Measurements from ENCODE around the gene FBXO34.

DNA sequence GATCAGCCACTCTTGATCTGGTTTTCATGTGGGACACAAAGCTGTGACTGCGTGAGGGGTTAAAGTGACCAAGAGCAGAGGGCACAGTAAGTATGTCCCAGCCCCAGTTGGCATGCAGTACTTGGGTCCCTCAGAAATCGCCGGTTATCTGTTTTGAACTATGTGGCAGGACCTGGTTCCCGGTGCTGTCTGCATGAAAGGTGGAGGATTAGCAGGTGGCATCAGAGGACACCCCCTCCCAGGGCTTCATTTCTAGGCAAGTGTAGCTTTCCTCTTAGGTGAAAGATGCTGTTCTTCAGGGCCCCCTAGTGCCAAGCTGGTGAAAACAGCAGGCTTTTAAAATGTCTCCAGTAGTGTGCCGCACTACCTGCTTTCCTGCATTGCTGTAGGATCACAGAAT, 83.3 kb downstream of the FBXO34 start:
- no peak for TF ChIP-seq ZFP30 (CRISPR knock-in tag; IDR thresholded peaks at IDR 0.05)
- no peak for TF ChIP-seq PATZ1 (CRISPR knock-in tag; IDR thresholded peaks at IDR 0.05; ENCODE audit: borderline replicate concordance)
- TF ChIP-seq ARNTL (CRISPR knock-in tag; IDR thresholded peaks at IDR 0.05; ENCODE audit: borderline replicate concordance, low read depth) = no peak
